ENCODE measurements around the gene ROCK1.

Gene ROCK1

DNA sequence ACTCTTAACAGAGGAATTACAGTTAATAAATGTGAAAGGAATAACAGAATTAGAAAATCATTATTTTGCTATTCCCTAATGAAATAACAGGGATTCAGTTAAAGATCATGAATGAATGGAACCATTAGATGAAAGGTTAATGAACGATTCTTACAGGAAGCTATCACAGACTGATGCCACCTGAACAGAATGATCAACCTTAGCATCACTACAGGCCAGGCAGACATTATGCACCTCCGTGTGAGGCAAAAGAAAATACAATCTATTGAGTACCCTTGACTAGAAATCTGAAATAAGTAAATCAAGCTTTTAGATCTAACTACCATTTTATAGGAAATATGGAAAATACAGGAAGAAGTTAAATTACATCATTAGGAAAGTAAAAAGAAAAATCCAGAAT lies 10.4 kb downstream of the ROCK1 start:
- DNase-seq, result no peak

DNA sequence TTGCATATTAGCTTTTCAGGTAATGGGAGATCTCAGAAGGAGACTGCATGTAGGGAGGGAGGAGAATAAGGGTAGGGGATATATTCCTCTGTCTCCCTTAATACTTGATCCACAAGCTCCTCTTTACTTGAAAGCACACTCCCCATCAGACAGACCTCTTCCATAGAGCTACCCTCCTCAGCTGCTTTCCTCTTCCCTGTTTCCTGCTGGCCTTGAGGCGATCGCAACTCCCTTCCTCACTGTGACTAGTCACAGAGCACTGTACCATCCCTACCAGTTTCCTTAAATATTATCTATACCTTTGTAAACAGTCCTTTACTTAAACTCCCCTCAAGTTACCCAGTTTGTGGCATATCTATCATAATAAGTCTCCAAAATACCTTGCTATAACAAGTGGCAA lies 10.9 kb downstream of the ROCK1 start:
- no peak for DNase-seq

DNA sequence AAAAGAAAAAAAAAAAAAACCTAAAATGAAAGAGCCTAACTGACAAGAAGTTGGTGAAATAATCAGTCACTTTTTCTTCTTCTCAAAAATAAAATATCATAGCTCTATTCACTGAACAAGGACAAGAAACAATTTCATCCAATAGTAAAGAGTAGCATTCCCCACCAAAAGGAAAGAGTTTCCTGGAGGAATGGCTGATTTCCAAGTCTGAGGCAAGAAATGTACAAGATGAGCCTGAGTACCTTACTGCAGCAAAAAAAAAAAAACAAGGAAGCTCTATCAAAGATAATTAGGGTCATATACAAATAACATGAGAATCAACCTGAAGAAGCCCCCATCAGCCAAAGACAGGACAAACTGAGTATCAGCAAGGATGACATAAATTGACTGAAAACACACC lies 11.5 kb downstream of the ROCK1 start:
- DNase-seq, result no peak

DNA sequence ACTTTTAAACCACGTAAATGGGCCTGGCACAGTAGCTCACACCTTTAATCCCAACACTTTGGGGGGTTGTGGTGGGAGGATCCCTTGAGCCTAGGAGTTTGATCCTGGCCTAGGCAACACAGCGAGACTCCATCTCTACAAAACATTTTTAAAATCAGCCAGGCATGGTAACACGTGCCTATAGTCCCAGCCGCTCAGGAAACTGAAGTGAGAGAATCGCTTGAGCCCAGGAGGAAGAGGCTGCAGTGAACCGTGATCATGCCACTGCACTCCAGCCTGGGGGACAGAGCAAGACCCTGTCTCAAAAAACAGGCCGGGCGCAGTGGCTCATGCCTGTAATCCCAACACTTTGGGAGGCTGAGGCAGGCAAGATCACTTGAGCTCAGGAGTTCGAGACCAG lies 12.2 kb downstream of the ROCK1 start:
- DNase-seq, result no peak

DNA sequence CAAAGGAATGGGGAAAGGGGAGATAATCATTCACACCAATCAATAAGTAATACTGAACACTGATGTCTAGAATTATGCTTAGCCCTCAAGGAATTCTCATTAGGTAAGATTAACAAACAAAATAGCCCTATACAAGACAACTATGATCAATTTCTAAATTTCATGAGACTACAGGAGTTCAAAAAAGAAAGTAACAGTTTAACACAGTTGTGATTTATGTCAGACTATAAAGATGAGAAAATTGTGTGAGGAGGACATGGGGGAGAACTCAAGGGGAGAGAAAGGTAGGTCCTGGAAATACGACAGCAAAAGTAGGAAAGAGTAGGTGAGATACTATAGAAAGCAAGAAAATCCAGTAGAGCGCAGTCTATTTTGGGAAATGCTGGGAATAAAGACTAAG lies 14.9 kb downstream of the ROCK1 start:
- no peak for DNase-seq

DNA sequence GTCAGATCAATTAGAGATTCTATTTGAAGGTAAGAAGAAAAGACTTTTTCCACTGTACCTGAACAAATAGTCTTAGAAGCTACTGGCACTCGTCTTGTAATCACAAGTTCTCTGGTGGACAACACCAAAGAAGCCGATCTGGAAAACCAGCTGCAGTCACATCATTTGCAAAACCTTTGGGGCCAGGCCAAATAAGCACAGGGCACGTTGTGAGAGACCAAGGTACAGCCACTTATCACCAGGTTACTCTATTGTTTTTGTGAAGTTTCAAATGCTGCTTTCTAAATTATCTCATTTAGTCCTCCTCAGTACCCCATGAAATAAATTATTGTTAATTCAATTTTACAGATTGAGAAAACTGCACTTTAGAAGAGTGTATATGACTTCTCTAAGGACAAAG lies 18.5 kb downstream of the ROCK1 start:
- DNase-seq, result no peak

DNA sequence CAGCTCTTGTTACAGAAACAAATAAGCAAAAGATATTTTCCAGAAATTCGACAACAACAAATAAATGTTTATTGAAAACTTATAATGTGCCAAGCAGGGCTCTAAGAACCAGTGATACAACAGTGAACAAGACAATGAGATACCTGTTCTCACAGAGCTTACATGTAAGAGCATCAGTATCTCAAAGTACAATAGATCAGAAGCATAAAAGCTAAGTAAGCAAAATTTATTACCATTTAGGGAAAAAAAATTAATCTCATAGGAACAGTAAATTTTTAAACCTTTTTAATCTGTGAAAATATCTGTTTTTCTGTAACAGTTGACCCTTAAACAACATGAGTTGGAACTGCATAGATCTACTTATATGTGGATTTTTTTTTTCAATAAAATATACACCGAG lies 20.9 kb downstream of the ROCK1 start:
- DNase-seq, result no peak

DNA sequence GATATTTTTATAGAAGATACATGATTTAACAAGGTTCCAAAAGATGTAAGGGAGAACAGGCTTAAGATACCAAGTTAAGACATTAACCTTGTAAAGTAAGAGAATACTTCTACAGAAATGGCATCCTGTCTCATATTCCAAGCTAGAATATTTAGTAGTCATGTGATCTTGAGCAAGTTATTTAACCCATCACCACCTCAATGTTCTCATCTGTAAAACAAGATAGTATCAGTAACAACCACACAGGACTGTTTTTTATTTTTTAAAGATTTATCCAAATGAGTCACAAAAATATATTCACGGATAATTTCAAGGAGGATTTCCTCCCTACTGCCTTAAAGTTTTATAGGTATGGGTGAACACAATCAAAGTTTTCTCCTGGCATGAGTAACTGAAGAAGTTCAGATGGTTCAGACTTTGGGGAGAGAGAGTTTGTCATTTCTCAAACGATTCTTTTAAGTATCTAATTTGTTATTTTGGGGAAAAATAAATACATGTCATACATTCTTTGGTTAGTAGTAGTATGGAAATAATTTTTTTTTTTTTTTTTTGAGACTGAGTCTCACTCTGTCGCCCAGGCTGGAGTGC lies 25.9 kb downstream of the ROCK1 start:
- DNase-seq, result no peak

DNA sequence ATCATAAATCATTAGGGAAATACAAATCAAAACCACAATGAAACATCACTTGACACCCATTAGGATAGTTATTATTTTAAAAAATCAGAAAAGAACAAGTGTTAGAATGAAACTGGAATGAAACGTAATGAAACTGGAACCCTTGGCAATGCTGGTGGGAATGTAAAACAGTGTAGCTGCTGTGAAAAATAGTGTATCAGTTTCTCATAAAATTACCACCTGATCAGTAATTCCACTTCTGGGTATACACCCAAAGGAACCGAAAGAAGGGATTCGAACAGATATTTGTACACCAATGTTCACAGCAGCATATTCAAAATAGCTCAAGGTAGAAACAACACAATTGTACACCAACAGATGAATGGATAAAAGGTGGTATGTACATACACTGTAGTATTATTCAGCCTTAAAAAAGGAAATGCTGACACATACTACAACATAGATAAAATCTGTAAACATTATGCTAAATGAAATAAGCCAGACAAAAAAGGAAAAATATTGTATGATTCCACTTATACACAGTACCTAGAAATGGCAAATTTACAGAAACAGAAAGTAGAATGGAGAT lies 27.0 kb downstream of the ROCK1 start:
- no peak for DNase-seq

DNA sequence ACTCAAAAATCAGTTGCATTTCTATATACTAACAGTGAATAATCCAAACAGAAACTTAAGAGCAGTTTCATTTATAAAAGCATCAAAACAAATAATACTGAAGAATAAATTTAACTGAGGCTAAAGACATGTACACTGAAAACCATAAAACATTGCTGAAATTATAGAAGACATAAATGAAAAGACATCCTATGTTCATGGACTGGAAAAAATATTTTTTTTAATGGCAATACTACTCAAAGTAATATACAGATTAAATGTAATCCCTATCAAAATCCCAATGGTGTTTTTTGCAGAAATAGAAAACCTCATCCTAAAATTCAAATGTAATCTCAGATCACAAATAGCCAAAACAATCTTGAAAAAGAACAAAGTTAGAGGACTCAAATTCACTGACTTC lies 28.6 kb downstream of the ROCK1 start:
- no peak for DNase-seq

DNA sequence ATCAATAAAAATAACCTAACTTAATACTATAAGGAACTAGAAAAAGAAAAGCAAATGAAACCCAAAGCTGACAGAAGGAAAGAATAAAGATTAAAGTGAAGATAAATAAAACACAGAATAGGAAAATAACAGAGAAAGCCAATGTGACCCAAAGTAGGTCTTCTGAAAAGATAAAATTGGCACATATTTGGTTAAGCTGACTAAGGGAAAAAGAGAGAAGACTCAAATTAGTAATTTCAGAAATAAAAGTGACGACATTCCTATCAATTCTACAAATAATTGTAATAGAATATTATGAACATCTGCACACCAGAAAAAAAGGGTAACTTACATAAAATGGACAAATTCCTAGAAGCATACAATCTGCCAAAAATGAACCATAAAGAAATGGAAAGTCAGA lies 30.2 kb downstream of the ROCK1 start:
- no peak for DNase-seq

DNA sequence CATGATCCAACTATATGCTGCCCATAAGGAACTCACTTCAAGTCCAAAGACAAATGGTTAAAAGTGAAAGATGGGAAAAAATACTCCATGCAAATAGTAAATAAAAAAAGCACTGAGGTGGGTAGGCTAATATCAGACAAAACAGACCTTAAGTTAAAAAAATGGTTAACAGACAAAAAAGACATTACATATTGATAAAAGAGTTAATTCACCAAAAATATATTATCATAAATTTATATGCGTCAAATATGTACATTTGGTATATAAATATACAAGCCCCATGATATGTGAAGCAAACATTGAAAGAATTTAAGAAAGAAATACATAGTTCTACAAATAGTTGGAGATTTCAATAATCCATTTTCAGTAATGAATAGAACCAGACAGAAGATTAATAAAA lies 31.0 kb downstream of the ROCK1 start:
- no peak for DNase-seq

DNA sequence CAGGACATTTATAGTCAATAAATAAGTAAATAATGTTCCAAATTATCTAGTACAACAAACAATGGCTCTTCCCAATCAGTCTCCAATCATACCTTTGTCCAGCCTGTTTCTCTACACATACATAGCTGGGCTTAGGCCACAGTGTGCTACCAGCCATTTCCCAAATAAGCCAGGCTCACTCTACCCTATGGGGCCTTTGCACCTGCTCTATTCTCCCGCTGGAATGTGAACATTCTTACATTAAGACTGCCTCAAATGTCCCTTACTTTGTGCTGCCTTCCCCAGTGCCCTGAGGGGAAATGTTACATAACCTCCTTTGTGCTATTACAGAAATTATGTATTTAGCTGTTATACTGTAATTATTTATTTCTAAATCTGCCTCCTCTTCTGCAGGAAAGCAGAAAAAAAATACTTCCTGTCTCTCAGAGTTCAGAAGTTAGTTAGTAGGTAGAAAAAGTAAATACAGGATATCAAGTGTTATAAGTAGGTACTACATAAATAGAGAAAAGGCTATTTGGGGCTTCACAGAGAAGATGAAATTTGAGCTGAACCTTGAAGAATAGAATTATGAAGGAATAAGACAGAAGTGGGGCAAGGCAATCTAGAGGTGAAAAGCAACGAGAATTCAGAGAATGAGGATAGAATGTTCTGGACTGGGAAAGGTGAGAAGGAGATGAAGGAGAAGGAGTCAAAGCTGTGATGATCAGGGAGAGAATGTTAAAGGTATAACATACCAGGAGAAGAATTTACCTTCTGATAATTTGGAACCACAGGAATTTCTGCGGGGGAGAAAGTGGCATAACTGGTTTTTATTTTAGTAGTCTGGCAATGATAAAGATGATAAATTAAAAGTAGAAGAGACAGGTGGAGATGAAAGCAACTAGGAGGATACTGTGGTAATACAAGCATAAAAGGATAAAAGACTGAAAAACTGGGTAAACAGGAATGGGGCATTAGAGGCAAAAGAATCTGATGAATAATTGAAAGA lies 37.0 kb downstream of the ROCK1 start:
- no peak for DNase-seq

DNA sequence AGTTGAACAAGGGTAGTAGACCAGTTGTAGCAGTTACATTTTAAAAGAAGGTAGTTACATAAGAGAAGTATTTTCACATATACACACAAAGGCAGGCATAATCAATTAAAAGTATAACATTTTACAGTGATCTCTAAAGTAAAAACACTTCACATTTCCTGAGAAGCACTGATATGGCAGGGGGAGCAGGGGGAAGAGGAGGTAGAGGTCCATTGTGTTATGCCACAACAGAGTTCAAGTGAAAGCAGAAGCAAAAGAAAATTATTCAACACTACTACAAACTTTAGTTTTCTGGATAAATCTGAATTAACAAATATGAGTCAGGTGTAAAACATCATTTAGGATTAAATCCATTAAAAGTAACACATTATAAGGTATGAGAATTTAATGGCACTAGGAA lies 38.4 kb downstream of the ROCK1 start:
- DNase-seq, result no peak

DNA sequence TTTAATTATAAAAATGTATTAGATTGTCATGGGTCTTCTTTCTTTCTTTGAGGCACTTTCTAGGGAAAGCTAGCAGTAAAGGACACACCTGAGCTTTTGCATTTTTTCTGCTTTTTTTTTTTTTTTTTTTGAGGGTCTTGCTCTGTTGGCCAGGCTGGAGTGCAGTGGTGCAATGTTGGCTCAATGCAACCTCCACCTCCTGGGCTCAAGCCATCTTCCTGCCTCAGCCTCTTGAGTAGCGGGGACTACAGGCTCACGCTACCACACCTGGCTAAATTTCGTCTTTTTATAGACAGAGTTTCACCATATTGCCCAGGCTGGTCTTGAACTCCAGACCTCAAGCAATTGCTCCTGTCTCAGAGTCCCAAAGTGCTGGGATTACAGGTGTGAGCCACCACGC lies 40.5 kb downstream of the ROCK1 start:
- no peak for DNase-seq

DNA sequence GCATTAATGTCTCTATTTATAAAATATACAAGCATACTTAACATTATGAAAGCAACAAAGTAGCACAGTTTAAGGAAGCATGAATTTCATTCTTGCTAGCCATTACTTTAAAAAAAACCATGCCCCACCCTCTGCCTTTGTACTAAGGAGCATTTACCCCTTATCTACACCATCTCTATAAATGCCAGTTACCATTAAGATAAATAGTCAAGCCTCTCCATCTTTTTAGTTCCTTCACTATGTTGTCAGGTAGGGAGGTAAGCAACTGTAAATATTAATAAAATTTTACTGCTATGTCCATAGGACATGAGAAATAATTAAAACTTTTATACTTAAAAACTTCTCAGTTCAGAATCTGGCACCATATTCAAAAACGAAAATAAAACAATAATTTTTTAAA lies 42.1 kb downstream of the ROCK1 start:
- no peak for DNase-seq

DNA sequence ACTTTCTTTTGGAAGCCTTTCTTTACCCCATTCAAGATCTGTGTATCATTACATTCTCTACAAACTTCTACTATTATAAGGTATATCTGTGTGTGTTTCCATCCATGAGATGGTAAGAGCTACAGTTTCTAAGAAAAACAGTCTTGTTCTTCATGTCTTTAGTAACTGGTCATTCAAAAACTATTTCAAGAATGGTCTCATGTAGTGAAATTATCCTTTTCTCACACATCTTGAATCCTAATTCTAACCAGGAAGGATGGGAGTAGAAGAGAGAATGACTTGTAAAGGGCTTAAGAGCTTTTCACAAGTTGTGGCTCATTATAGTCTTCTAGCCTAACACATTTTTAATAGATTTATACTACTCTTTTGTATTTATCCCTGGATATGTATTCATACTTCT lies 47.3 kb downstream of the ROCK1 start:
- no peak for DNase-seq

DNA sequence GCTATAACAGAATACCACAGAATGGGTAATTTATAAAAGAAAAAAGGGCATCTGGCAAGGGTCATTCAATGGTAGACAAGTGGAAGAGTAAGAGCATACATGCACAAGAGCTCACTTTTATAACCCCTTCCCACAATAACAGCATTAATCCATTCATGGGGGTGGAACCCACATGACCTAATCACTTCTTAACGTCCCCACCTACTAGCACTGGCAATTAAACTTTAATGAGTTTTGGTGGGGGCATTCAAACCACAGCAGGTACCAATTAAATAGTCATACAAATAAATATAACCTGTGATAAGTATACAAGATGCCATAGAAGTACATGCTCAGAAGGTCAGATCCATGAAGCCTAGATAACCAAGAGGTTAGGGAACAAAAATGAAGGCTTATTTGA lies 48.6 kb downstream of the ROCK1 start:
- DNase-seq, result no peak

DNA sequence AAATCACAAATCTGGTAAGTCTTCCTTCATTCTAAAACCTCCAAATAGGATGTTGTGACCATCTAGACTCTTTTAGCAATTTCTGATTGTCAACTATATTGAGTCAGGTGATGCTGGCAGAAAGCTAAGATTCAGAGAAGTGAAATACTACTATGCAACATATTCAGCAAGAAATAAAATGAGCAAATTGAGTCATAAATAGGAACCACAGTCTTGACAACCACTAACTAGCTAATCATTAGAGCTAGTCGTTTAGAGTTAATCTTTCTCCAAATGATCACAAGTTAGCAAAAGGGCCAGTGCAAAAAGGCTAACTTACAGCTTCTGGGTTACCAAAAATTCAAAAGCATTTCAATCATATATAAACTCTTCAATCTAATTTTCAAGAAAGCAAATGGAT lies 54.5 kb downstream of the ROCK1 start:
- DNase-seq, result no peak

DNA sequence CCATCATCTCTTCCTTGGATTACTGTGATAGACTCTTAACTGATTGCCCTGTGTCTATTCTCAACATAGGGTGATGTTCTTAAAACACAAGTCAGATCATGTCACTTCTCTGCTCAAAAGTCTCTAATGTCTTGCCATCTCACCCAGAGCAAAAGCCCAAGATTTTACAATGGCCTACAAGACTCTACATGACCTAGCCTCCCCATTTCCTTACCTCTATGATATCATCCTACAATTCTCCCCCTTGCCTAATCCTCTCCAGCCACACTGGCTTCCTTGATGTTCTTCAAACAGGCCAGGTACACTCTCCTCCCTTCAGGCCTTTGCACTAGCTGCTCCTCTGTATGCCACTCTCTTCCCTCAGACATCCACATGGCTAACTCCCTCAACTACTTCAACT lies 55.1 kb downstream of the ROCK1 start:
- DNase-seq, result no peak

DNA sequence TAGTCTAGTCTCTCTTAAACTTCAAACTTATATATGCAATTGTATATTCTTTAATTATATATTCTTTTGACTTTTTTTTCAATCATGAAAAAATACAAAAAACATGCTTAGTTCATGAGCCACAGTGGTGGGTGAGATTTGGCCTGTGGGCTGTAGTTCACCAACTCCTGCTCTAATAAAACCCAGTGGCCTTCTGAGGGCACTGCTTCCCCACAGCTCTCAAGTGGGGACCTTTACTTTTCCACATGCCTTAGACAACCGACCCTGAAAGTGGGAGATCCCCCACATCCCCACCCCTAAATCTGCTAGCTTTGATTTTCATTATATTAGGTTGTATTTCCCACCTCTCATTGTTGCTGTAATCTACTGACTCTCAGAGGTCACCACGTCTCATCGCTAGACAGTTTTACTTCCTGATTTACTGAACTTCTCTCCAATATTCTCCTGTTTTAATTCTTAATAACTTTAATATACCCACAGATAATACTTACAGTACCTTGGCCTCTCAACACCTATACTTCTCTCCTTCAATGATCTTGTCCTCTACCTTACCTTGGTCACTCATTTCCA lies 57.3 kb downstream of the ROCK1 start:
- DNase-seq, result no peak

DNA sequence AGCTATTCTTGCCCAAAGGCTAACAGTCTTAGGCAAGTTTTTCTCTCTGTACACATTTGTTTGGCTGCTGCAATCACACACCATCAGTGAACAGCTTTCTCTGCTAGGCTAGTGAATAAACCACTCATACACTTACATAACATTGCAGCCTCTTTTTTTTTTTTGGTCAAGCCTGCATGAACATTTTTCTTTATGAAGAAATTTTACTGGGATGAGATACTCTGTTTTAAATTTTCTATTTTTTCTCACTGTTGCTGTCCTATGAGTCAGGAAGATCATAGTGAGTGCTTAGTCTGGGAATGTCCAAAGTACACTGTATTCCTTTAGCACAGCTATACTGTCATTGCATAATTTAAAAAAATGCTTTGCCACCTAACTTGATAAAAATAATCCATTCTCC lies 58.5 kb downstream of the ROCK1 start:
- no peak for DNase-seq

DNA sequence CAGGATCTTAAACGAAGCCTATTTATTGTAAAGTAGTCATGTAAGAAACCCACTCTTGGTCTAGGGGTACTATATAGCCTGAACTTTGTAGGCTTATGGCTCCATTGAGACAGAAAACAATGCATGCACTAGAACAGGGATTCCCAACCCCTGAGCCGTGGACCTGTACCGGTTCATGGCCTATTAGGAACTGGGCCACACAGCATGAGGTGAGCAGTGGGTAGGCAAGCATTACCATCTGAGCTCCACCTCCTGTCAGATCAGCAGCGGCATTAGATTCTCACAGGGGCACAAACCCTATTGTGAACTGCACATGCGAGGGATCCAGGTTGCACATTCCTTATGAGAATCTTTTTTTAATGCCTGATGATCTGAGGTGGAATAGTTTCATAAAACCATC lies 59.2 kb downstream of the ROCK1 start:
- no peak for DNase-seq

DNA sequence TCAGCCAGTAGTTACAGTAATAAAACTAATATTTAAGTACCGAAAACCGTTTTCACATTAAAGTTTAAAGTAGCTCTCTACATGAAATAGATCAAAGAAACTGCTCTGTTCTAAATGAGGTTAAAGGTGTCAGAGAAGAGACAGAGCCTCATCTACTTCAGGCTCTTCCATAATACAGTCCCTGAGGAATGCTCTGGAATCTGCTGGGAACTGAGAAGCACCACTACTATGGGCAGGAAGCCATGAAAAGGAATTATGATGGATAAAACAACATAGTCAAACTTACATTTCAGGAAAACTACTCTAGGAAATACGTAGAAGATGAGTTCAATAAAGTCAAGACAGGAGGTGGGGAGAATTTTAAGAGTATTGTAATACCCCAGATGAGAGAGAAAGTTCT lies 60.0 kb downstream of the ROCK1 start:
- no peak for DNase-seq

All from activated CD4-positive, alpha-beta T cell treated with anti-CD3 and anti-CD28 coated beads, Interleukin-2, amount 50 U/mL, for 1 hour (primary cell).